Fibroblast of gingiva (primary cell): ENCODE results near the gene NPAS3.

Experiments used
- DNase-seq: peaks from one replicate; pipeline ENCODE4 v3.0.0-alpha.2; 2011; ENCODE audit warnings: low read depth

Gene NPAS3

GRCh38 chr14:33716921-33717320, 778.2 kb downstream of the NPAS3 start:
- no peak for DNase-seq

GRCh38 chr14:33717866-33718265, 779.2 kb downstream of the NPAS3 start:
- no peak for DNase-seq

DNA sequence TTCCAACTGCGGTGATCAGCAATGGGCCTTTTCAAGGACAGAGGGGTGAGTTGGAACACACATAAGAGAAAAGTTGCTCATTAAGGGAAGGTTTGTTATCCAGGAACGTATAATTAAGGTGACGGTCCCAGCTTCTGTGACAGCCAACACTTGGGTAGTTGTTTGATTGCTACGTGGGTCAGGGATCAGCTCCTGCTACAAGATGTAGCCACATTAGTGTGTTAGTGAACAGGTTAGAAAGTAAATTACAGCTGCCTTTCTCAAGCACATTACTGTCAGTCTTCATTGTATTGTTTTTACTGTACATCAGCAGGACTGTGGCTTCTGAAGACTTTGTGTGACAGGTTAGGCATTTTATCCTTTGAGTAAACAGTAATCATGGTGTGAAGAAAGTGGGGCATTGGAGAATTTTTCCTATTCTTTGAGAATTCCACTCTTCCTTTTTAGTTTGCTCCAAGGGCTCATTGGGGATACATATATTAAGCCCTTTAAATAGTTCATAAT, 781.7 kb downstream of the NPAS3 start:
- DNase-seq = no peak

DNA sequence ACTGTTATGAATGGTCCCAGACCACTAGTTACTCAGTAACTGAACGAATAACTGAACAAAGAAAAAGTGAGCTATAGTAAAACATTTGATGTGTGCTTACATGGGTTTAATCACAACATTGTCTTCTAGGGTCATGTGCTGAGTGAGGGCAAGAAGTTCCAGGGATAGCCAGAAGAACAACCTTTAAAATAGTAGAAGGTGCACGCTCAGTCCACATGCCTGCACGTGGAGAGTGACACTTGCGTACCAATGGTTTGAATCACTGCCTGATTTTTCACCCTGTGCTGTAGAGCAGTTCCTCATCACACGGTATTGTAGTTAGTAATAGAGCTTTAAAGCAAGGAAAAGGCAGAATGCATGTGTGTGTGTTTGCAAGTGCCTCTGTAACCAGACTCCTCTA, 788.0 kb downstream of the NPAS3 start:
- DNase-seq = no peak

DNA sequence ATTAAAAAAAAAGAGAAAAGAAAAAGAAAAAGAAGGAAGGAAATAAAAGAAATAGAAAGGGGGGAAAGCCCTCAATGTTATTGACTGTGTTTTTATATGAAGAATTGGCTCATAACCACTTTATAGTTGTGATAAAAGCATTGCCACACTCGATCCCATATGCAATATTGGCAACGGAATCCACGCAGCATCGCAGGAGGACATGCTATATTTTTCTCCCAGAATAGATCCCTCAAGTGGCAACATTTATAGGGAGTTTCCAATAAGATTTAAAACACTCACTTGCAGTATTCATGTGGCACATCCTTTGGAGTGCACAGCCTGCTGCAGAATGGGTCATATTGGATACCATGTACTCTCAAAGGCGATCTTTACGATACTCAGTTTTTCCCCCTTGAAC, 788.9 kb downstream of the NPAS3 start:
- no peak for DNase-seq

- DNase-seq = no peak
These were observed 789.4 kb downstream of the NPAS3 start for GRCh38 chr14:33728010-33728498.

DNA sequence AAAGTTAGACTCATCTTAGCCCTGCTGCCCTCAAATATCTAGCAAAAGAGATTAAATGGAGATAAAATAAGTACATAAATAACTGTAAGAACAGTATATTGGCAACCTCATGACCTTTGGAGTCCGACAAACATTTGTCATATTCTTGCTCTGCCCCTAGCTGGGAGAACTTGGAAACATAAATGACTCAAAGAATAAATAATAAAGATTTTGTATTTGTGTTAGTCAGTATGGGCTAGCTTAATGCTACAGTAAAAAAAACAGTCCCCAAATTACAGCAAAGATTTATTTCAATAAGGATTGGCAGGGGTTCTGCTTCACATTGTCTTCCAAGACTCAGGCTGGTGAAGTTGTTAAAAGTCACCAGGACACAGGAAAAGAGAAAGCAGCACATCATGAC, 791.5 kb downstream of the NPAS3 start:
- no peak for DNase-seq

GRCh38 chr14:33732175-33732574, 793.5 kb downstream of the NPAS3 start:
- no peak for DNase-seq

GRCh38 chr14:33733310-33733709, 794.6 kb downstream of the NPAS3 start:
- DNase-seq = no peak

DNA sequence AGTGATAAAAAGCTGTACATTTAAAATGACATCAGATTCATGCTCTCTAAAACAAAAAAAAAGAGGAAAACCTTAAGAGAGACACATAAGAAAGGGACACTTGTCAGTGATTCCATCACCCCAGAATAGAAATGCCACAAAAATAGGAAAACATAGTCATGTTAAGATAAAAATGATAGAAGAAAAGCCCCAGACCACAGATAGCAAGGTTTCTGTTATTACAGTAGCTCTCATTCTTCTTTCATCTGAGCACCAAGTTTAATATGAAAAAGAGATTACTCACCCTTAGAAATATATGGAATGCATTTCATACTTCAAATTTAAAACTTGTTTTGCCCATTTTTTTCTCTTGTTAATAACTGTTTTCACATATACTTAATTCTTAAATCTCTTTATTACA, 795.0 kb downstream of the NPAS3 start:
- no peak for DNase-seq

DNA sequence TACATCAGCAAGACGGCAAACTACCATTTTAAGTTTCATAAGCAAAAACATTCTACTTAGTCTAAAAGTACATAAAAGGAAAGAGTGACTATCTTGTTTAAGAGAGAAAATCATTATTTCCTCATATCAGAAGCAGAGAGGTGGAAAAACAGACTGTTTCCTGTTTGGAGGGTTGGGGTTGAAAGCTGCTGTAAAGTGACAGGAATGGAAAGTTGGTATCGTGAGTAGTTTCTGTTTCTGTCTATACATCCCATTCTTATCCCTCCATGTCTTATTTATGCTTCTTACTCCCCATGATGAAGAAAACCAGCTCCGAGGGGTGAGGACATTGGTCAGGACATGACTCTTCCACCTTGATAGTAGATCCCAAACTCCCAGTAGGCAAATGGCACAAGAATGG, 795.7 kb downstream of the NPAS3 start:
- DNase-seq = no peak

- no peak for DNase-seq
These were observed 797.7 kb downstream of the NPAS3 start for GRCh38 chr14:33736299-33736825.

- DNase-seq = no peak
These were observed 798.3 kb downstream of the NPAS3 start for GRCh38 chr14:33736979-33737378.

- no peak for DNase-seq
These were observed 798.8 kb downstream of the NPAS3 start for GRCh38 chr14:33737446-33737845.

- no peak for DNase-seq
These were observed 799.4 kb downstream of the NPAS3 start for GRCh38 chr14:33738029-33738428.

GRCh38 chr14:33738491-33738890, 799.8 kb downstream of the NPAS3 start:
- DNase-seq = no peak

- DNase-seq = no peak
These were observed 801.9 kb downstream of the NPAS3 start for GRCh38 chr14:33740531-33740930.

GRCh38 chr14:33742166-33742565, 803.5 kb downstream of the NPAS3 start:
- no peak for DNase-seq

- no peak for DNase-seq
These were observed 806.5 kb downstream of the NPAS3 start for GRCh38 chr14:33745163-33745562.

- no peak for DNase-seq
These were observed 809.1 kb downstream of the NPAS3 start for GRCh38 chr14:33747749-33748148.

GRCh38 chr14:33754261-33754660, 815.6 kb downstream of the NPAS3 start:
- no peak for DNase-seq

DNA sequence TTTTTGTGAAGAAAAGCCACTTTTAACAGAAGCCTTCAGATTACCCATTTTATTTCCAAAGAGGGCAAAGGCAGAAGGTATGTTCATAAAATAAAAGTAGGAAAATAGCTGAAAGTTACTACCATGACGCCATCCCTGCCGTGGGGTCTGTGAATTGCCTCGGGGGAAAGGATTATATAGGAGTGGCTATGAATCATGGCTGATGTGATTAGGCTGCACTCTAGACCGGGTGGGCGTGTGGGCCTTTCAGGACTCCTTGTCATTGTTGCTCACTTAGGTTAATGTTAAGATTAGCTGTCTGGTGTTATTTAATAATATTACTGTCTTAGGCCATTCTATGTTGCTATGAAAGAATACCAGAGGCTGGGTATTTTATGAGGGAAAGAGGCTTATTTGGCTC, 816.7 kb downstream of the NPAS3 start:
- DNase-seq = no peak

- no peak for DNase-seq
These were observed 818.2 kb downstream of the NPAS3 start for GRCh38 chr14:33756833-33757232.

- no peak for DNase-seq
These were observed 819.9 kb downstream of the NPAS3 start for GRCh38 chr14:33758547-33758946.
